SW 1271 (cell line): ENCODE data around the gene TLE6.
"Not testable (repeated sequence)": the region's sequence is repeated elsewhere in the genome, so short reads cannot be mapped to it uniquely, and the experiment has no call there.

Experiments used
- DNase-seq, 2 experiments: peaks; one replicate each; lab custom pipeline; 2025; lab: John Stamatoyannopoulos, UW

TLE6 gene

DNA sequence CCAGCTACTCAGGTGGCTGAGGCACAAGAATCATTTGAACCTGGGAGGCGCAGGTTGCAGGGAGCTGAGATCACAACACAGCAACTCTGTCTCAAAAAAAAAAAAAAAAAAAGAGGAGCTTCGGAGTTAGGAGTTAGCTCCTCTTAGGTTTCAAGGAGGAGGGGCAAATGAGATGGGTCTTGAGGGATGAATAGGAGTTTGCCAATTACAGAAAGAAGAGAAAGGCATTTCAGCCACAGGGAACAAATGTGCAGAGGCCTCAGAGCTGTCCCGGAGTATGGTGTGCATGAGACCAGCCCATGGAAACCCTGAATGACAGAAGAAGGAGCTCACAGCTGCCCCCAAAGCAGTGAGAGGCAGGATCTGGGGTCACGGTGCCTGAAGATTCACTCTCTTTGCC lies 27.2 kb downstream of the TLE6 start:
- DNase-seq, result no peak

DNA sequence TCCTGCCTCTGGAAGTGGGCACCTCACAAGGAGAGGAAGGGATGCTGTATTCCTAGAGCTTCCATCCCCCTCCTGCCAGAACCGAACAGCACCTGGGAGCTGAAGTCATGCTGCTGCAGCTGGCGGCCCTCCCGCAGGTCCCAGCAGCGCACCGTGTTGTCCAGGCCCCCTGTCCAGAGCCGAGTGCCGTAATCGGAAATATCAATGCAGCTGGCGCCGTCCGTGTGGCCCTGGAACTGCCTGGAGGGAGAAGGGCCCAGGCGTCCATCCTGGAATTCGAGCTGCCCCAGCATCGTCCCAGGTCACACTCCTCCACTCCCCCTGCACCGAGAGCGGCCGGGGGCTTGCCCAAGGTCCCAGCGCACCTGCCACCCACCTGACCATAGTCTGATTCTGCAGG lies 28.0 kb downstream of the TLE6 start:
- DNase-seq, result no peak

DNA sequence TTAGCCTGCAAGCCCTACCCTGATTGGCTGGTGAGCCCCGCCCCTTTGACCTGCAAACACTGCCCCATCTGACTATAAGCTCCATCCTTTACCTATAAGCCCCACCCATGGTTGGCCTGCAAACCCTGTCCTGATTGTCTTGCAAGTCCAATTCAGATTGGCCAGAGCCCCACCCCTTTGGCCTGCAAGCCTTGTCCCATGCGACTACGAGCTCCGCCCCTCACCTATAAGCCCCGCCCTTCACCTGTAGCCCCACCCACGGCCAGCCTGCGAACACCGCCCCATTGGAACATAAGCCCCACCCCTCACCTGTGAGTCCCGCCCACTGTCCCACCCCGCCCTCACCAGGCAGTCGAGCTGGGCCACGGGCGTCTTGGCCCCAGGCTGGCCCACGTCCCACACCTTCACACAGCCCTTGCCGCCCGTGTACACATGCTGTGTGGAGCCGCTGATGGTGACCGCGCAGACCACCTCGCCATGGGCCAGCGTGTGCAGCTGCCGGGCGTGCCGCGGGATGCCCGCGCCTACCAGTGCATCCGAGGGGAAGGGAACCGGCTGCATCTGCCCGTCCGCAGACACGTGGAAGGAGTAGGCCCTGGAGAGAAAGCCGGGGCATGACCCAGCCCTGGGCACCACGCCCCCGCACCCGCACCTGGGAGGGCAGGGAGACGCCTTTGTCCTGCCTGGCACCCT lies 28.9 kb downstream of the TLE6 start:
- DNase-seq, result no peak

DNA sequence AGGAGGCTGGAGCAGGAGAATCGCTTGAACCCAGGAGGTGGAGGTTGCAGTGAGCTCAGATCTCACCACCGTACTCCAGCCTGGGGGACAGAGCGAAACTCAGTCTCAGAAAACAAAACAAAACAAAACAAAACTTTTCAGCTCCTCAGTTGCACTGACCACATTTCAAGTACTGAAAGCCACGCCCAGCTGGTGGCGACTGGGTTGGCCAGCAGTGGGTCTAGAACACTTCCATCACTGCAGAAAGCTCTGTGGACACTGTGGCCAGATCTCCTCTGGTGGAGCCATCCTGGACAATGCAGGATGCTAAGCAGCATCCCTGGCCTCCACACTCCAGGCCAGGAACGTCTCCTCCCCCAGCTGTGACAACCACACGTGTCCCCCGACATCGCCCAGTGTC lies 30.6 kb downstream of the TLE6 start:
- no peak for DNase-seq

DNA sequence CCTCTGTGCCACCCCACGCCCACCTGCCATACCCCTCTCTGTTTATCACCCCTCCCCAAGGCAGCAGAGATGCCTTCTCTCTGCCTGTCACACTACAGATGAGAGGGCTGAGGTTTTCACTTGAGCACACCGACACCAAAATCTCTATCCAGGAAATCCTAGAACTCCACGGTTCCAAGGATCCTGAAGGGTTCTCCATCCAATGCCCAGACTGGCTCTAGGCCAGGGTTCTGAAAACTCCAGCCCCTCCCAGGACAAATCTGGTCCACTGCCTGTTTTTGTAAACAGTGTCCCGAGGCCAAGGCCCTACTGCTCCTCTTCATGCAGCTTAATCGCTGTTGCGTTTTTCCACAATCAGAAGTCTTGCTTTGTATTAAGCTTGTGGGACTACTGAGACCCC lies 31.6 kb downstream of the TLE6 start:
- DNase-seq, result no peak

DNA sequence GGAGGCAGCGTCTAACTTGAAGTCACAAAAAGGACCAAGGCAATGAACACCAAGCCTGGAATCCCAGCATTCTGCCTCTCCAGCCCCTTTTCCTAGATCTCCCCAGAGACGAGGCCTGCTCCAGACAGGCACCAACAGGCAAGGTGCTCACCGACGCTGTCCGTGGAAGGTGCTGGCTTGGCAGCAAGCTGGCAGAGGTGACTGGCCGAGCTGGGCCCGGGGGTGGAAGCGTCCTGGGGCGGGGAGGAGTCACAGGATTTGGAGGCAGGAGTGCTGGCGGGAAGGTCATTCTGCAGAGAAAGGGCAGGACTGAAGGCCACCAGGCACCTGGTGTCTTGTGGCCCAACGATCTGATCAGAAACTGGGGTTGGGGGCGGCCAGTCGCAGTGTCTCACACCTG lies 33.5 kb downstream of the TLE6 start:
- DNase-seq, result no peak

DNA sequence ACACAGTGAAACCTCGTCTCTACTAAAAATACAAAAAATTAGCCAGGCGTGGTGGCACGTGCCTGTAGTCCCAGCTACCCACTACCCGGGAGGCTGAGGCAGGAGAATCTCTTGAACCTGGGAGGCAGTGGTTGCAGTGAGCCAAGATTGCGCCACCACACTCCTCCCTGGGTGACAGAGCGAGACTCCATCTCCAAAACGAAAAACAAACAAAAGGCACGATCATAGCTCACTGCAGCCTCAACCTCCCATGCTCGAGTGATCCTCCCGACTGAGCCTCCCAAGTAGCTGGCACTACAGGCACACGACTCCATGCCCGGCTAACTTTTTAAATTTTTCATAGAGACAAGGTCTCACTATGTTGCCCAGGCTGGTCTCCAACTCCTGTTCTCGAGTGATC lies 34.7 kb downstream of the TLE6 start:
- DNase-seq, result not testable (repeated sequence)

DNA sequence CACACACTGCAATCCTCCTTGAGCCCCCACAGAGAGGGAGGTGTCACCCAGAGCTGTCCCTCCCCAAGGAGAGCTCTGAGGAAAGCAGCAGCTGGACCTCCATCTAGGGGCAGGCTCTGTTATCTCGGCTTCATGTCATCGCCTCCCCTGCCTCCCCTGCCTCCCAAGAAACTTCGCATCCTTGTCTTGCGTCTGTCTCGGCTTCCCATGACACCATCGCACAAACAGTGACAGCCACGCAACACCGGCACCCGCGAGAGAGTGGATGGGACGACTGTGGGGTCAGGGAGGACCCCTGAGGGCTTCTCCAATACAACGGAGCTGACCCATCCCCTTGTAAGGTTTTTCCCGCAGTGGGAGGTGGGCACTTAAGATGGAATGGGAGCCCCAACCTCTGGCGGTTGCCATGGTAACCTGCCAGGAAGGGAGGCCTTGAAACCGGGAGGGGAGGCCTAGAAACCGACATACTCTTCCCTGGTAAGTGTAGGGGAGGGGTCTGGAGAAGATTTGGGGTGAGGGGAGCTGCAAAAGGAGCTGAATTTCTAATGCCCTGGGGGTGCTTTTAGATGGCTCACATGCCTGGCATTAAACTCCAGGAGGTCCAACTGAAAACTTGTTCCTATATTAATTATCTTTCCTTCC lies 35.4 kb downstream of the TLE6 start:
- no peak for DNase-seq

DNA sequence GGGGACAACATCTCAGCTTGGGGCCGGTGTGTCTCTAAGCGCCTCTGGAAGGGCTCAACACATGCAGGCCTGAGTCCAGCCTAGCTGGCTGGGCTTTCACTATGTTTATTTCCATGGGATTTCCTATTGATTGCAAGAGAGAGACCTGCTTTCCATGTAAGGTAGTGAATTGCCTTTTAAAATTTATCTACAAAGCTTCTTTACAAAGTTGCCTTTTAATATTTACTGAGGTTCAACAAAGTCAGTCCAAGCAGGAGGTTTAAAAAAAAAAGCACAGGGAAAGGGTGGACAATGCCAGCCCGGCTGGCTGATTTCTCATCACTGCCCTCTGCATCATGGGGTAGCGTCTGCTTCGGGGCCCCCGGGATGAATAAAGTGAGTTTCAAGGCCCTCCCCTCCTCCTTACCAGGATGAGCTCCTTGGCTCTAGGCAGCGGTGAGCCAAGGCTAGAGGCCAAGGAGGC lies 35.9 kb downstream of the TLE6 start:
- DNase-seq, result no peak

DNA sequence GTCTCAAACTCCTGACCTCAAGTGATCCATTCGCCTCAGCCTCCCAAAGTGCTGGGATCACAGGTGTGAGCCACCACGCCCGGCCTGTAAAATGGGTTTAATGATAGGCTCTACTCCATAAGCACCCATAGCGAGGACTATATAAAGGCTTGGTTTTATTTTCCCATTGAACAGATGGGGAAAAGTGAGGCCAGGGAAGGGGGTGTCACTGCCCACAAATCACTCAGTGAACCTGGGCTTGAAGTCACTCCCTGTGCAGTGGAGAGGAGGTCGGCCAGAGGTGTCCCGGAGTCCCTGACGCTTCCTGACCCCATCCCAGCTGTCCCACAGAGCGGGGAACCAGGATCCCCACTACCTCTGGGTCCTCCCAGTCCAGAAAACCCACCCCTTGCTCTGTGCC lies 36.8 kb downstream of the TLE6 start:
- no peak for DNase-seq

DNA sequence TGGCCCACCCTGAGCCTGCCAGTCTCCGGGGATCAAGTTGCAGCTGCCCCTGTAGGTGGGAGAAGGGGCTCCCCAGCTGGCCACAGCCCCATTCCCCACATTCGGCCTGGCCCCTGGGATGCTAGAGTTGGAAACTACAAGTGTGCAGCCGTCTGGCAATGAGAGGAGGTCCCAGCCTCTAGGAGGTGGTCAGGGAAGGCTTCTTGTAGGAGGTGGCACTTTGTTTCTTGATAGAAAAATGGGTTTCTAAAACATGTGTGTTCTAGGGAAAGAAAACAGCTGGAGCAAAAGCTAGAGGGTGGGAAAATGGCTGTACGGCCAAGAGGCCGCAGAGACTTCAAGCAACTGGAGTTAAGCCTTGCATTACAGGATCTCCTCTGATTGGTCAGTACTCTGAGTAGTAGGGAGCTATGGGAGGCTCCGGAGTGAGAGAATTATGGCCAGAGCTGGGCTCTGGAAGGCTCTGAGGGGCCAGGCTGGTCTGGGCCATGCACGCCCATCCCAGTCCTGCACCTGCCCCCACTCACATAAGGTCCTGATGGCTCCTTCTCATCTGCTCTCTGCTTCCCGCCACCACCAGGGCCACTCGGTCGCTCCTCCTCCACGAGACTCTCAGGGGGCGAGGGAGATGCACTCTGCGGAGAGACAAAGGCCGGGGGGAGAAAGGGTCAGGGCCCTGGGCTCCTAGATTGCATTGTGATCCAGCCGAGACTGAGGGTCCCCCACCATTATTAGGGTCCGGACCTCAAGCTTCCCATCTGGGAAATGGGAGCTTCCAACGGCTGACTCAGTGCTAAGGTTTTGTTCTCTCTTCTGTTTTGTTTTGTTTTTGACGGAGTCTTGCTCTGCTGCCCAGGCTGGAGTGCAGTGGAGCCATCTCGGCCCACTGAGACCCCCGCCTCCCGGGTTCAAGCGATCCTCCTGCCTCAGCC lies 38.0 kb downstream of the TLE6 start:
- no peak for DNase-seq

DNA sequence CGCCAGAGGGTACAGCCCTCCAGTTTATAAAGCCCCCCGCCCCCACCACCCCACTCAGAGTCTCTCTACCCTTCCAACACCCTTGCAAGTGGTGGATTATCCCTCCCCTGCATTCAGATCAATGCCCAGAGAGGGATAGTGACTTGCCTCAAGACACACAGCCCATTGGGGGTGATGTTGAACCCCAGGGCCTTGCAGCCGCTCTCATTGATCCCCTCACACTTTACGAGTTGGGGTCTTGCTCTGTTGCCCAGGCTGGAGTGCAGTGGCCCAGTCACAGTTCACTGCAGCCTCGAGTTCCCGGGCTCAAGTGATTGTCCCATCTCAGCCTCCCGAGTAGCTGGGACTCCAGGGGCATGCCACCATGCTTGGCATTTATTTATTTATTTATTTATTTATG lies 40.6 kb downstream of the TLE6 start:
- DNase-seq, result no peak

DNA sequence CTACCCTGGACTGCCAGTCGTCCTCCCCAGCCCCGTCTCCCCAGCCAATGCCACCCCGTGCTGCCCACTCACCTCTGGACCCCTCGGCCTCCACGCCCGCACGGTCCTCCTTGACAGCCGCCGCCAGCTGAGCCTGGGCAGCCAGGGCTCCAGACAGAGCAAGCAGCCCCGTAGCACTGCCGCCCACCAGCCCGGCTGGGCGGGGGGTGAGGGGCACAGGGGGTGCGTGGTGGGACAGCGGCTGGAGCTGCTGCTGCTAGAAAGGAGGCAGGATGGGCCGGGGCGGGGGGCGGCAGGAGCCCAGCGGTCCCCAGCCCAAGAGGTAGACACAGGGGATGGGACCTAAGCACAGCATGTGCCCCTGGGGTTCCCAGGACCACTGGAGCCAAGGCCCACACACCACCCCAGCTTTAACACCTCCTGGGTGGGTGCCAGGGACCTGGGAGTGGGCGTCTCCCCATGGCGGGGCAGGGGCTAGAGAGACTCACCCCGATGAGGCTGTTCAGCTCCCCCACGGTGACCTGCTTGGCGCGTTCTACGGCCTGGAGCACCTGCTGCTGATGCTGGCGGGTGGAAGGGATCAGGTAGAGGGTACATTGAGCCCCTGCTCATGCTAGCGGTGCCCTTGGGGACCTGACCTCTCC lies 42.0 kb downstream of the TLE6 start:
- DNase-seq, result no peak

DNA sequence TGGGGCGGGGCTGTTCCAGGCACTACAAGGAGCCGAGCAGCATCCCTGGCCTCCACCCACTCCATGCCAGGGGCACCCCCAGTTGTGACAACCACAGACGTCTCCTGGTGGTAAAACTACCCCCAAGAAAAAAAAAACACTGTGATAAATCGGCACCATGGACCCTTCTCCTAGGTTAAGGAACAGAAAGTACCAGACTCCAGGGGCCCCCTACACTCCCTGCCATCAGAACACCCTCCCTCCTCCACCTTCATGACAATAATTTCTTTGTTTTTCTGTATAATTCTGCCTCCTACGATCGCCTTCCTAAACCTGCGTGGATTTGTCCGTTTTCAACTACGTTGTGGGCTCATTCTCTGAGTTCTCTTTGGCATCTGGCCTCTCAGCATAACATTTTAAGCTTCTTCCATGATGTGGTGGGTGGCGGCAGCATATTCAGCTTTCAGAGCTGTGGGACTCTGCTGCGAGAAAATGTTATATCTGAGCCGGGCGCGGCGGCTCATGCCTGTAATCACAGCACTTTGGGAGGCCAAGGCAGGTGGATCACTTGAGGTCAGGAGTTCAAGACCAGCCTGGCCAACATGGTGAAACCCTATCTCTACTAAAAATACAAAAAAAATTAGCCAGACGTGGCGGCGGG lies 43.1 kb downstream of the TLE6 start:
- DNase-seq, result no peak

DNA sequence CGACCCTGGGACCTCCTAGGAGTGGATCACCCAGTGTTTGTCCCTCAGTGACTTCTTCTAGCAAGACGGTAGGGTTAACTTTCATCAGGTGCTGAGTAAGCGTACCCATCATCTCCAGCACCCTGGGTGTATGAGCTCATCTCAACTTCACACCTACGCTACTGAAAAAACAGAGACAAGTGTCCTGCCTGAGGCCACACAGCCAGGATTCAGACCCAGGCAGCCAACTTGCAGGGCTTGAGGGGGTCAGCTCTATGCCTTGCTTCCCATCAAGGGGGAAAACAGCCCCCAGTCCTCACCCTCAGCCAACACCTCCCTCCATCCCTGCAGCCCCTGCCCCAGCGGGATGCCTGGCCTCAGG lies 47.1 kb downstream of the TLE6 start:
- DNase-seq, result no peak

DNA sequence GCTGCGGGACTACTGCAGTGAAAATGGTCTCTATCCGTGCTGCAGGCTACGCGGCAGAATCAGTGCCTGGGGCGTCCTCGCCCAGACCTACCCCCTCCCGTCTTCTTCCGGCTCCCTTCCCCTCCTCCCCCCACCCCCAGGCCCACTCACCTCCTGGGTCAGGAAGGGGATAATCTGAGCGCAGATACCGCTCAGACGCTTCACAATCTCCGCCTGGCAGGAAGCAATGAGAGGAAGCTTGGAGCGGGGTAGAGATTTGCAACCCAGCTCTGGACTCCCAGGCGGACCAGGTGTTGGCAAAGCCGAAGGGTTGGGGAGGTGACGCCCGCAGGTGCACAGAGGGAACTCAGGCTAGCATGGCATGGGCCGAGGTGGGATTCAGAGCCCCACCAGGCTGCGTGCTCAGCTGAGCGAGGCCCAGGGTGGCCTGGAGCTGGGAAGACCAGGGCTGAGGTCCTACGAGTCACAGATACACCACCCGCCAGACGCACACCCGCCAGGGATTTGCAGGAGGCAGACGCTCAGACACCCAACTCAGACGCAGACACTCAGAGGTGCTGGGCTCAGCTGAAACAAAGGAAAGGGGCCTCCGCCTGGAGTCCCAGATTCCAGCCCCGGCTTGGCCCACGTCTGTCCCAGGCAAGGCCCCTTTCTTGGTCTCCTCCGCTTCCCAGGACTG lies 47.6 kb downstream of the TLE6 start:
- no peak for DNase-seq

DNA sequence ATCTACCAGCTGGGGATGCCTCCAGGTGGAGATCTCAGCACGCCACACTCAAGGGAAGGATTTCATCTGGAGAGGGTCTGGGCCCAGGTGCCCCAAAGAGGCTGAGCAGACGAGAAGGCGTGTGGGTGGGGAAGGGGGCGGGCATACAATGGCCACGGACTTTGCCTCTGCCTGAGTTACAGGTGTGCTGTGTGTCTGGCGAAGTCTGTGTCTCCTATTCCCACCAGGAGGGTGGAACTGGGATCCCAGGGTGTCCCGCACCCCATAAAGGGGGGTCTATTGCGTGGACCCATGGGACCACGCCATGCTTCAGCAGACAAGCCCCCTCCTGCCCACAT lies 48.2 kb downstream of the TLE6 start:
- no peak for DNase-seq

DNA sequence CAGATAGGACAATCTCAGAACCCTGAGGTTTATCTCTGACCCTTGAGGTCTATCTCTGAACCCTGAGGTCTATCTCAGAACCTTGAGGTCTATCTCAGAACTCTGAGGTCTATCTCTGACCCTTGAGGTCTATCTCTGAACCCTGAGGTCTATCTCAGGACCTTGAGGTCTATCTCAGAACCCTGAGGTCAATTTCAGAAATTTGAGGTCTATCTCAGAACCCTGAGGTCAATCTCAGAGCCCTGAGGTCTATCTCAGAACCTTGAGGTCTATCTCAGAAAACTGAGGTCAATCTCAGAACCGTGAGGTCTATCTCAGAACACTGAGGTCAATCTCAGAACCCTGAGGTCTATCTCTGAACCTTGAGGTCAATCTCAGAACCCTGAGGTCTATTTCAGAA lies 49.4 kb downstream of the TLE6 start:
- DNase-seq, result no peak

DNA sequence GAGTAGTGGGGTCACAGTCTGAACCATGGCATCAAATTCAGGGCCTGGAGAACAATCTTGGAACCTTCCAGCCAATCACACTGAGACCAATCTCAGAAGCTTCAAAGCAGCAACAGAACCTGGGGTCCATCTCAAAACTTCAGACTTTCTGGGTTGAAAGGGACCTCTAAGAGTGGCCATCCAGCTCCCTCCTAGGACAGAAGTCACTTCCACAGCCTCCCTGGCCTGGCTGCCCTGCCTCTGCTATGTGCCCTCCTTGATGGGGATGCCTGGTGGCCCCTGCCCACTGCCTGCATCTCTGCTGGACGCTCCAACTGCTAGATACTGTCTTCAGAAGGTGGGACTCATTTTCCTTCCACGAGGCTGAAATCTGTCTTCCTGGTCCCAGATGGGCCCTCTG lies 49.9 kb downstream of the TLE6 start:
- DNase-seq, result no peak

DNA sequence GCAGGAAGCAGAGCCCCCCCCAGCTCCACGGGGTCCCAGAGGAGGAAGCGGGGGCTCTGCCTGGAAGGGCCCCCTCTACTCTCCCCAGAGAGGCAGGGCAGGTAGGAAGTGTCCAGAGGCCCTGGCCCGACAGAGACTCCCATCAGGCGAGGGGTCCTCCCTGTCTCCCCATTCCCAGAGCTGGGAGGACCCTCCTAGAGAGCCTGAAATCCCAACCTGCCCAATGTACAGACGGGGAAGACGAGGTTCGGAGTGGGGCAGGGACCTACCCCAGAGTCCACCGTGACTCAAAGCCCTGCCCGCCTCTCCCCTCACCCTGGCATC lies 50.6 kb downstream of the TLE6 start:
- no peak for DNase-seq

DNA sequence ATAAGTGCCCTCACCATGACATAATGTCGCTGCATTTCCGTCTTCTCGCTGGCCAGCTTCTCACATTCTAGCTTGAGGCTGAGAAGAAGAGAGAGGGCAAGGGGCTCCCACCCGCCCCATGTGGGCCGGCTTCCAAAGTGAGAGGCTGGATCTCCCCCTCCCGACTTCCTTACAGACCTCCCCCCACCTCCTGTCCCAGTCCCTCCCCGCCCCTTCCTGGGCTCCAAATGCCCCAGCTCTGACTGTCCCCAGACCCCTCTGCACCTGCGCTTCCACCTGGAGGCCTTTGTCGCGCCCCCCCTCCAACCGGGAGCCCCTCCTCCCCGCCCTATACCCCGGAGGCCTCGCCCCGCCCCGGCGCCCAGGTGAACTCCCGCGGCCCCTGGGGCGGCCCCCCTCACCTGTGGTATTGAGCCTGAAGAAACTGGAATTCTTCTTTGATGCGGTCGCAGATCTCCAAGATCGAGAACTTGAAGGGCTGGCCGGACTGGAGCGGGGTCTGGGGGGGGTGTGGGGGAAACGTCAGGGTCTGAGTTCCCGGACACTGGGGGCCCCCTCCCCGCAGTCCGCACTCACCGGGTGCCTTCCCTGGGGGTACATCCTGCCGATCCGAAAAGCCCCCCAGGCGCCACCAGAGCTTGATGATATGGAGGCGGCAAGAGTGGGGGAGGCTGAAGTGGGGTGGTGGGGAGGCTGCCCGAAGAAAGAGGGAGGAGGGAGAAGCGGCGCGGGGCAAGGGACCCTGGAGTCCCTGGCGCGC lies 51.1 kb downstream of the TLE6 start:
- DNase-seq, result no peak
